Natural killer cell treated with Interleukin-12 subunit alpha and Interleukin-12 subunit beta and Interleukin-15 and Interleukin-18, amount 100 ng/mL, for 72 hours (primary cell): ENCODE results near the gene A1BG. TPM values are rescaled to one million over a fixed set of nuclear protein-coding genes. Genes with fewer than 3 reads are reported as not detected.

ENCODE experiments used
- ATAC-seq, 2 donors: fragments of 150-1000 bp; cut with Tn5 transposase in 1 of 2; sonication (Bioruptor Pico), chemical (Tn5 transposase) in 1 of 2; 2 replicates each; pipeline ENCODE4 v1.10.0; 2021
- DNase-seq: peaks from one replicate; pipeline ENCODE4 v3.0.0; 2022; ENCODE audit warnings: low spot score
- H3K27ac Mint-ChIP-seq, 2 donors: 1 replicate in 1 of 2; 2 replicates in 1 of 2; pipeline ENCODE4 v1.8.0; 2022; ENCODE audit warnings: mixed read lengths in 2 of 2, mild to moderate bottlenecking in 1 of 2, moderate library complexity in 1 of 2
- H3K27me3 Mint-ChIP-seq, 2 donors: 1 replicate in 1 of 2; 2 replicates in 1 of 2; pipeline ENCODE4 v1.8.0; 2022; ENCODE audit warnings: mixed read lengths in 2 of 2
- H3K36me3 Mint-ChIP-seq: one replicate; pipeline ENCODE4 v1.8.0; 2022; ENCODE audit warnings: mixed read lengths
- H3K4me1 Mint-ChIP-seq, 2 donors: 1 replicate in 1 of 2; 2 replicates in 1 of 2; pipeline ENCODE4 v1.8.0; 2022; ENCODE audit warnings: low read depth in 2 of 2, mixed read lengths in 2 of 2, mild to moderate bottlenecking in 1 of 2
- H3K4me3 Mint-ChIP-seq: one replicate; pipeline ENCODE4 v1.8.0; 2022; ENCODE audit warnings: mixed read lengths
- H3K9me3 Mint-ChIP-seq: 2 replicates; pipeline ENCODE4 v1.8.0; 2022; ENCODE audit warnings: mixed read lengths
- total RNA-seq, 2 donors: library from RNA; stranded (reverse); gene quantifications; one replicate each; pipeline ENCODE4 v1.2.3, GENCODE V29; 2022

Gene A1BG, protein sequence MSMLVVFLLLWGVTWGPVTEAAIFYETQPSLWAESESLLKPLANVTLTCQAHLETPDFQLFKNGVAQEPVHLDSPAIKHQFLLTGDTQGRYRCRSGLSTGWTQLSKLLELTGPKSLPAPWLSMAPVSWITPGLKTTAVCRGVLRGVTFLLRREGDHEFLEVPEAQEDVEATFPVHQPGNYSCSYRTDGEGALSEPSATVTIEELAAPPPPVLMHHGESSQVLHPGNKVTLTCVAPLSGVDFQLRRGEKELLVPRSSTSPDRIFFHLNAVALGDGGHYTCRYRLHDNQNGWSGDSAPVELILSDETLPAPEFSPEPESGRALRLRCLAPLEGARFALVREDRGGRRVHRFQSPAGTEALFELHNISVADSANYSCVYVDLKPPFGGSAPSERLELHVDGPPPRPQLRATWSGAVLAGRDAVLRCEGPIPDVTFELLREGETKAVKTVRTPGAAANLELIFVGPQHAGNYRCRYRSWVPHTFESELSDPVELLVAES
- total RNA-seq, result 1 to 10 TPM; 4.4 to 5.2 TPM

DNA sequence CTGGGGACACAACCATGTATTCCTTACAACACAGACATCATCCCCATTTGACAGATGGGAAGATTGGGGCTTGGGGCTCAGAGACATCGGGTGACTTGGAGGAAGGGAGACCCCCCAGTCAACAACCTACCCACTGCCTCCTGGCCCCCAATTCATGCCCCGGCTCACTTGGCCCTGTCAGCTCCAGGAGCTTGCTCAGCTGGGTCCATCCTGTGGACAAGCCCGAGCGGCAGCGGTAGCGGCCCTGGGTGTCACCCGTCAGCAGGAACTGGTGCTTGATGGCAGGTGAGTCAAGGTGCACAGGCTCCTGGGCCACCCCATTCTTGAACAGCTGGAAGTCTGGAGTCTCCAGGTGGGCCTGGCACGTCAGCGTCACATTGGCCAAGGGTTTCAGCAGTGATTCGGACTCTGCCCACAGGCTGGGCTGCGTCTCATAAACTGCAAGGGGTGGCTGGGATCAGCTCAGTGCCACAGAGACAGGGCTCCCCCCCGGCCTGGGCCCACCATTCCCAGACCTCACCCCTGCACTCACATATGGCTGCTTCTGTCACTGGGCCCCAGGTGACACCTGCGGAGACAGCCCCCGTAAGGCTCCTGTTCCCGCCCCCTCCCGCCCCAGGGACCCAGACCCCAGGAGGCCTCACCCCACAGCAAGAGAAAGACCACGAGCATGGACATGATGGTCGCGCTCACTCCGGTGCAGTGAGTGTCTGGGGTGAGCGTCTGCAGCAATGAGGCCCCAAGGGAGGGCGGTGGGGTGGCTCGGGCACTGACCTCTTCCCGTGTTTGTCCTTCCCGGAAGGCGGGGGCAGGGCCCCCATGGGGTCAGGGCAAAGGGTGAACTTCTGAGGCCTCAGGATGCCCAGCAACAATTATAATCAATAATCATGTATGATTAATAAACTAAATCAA, at the start of gene A1BG:
TSS of gene A1BG (minus strand) at position 733 of the 912 bp plus-strand sequence. CDS start at position 678, 55 bp downstream.
- Mint-ChIP-seq H3K36me3 (no peaks in the 10 kb centered on the region), H3K4me3 (no peak within 1 kb of the TSS), H3K27ac (no peak within 1 kb of the TSS), H3K9me3 (no peaks in the 10 kb centered on the region), H3K27me3 (peaks cover 0 to 7% of the 10 kb centered on the region in 2 donors), H3K4me1 (peaks cover 6 to 8% of the 10 kb centered on the region in 2 donors)
- no peak for DNase-seq
- no peak for ATAC-seq

DNA sequence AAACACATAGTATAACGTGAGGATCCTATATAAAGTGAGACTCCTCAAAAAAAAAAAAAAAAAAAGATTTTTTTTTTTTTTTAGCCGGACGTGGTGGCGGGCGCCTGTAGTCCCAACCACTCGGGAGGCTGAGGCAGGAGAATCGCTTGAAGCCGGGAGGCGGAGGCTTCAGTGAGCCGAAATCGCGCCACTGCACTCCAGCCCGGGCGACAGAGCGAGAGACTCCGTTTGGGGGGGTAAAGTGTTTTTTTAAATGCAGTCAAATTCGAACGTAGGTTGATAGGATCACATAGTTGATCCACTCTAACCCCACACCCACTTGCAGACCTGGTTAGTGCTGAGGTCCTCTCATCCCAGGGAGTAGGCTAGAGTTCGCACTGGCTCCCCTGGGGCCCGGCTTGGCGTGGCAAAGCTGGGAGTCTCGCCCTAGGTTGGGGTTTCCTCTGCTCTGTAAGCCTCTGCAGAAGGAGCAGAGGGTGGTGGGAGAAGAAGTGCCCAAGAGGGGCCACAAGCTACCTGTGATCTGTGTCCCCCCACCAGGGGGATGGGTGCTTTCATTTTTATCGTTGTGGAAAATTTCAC, 48.6 kb upstream of the A1BG start:
- Mint-ChIP-seq H3K4me1 (peaks cover 17 to 19% of the 10 kb centered on the region in 2 donors), H3K27me3 (peaks cover 0 to 2% of the 10 kb centered on the region in 2 donors), H3K27ac (peak overlapping the region in 1 of 2 donors; percentile 85), H3K9me3 (no peaks in the 10 kb centered on the region), H3K36me3 (no peaks in the 10 kb centered on the region), H3K4me3 (no peak overlapping the region)
- ATAC-seq (no peak), DNase-seq (peak; percentile 50)

DNA sequence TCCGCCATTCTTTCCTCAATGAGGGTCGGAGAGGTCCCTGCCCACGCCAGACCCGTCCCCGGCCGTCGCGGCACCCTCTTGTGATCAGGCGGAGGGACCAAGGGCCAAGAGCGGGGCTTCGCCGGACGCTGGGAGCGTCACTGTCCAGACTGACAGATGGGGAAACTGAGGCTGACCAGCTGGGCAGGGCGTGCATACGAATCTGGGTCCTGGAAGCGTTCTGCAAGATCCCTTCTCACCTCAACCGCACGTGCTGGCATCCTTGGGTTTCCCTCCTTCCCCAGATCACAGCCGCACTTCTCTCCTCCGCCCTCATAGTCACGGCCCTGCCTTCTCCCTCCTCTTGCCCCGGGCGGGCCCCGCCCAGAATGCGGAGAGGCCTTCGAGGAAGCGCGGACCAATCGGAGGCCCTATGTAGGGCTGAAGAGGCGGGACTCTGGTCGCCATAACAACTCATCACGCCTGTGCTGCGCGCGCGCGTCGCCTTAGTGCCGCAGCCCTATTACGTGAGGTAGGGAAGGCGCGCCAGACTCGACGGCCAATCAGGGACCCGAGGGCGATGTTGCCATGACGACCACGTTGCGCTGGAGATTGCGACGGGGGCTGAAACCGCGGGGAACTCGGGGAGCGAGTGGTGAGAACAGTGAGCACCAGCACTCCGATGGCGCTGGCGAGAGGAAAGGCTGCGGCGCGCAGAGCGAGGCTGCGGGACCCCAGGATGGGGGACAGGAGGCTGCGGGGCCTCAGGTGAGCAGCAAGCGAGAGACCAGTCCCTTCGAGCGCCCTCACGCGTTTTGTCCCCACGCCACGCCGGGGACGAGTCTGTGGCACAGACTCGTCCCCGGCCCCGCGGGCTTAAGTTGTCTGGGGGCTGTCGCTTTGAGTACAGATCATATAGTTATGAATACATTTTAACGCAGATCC, 47.9 kb upstream of the A1BG start:
- ATAC-seq, result peak; percentile 98 to 99
- H3K27ac Mint-ChIP-seq, result peak overlapping the region; percentile 64 to 85

DNA sequence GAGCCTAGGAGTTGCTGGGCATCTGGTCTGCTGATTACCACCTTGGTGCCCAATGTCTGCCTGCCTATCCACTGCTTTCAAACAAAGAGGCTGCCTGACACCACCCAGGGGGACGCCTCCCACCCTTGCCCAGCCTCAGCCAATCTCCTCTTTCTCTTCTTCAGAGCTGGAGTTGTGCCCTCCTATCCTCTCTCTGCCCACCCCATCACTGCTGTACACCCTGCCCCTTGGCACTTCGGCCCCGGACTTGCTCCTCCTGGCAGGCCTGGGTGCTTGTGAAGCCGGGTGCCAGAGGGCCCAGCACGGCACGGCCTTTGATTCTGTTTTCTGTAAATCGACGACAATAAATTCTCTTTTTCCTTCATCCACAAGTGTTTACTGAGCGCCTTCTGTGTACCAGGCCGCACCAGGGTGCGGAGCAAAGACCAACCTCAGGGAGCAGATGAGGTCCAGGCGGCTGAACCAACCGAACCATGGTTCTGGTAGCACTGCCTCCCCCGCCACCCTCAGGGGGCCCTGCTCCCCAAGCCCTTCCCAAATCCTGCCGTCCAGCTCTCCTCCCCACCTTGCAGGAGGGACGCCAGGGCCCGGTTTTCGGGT, 47.1 kb upstream of the A1BG start:
- no peaks in the 10 kb centered on the region for H3K36me3 Mint-ChIP-seq

More for the DNA sequence above, 47.9 kb upstream of the A1BG start:
- Mint-ChIP-seq H3K36me3 (no peaks in the 10 kb centered on the region), H3K9me3 (no peaks in the 10 kb centered on the region), H3K4me1 (peaks cover 12% of the 10 kb centered on the region in 2 donors), H3K4me3 (peak overlapping the region; percentile 94), H3K27me3 (peaks cover 0 to 2% of the 10 kb centered on the region in 2 donors)
- DNase-seq, result peak; percentile 99

DNA sequence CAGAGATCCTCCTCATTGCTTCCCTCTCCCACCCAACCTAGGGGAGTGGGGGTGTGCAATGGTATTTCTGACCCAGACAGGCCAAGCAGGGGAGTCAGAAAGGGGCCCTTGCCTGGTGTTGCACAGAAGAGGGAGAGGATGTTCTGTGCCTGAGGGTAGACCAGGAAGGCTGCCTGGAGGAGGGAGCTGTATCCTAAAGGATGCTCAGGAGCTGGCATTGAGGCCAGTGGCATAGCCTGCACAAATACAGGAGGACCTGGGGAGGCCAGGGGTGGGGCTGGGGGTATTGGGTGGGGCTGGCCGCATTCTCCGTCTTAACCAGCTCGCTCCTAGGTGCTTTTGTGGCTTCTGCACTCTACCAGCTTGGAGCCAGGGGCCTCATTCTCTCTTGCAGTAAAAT, 46.6 kb upstream of the A1BG start:
- Mint-ChIP-seq H3K36me3 (no peaks in the 10 kb centered on the region), H3K27me3 (peaks cover 0 to 2% of the 10 kb centered on the region in 2 donors), H3K9me3 (no peaks in the 10 kb centered on the region), H3K27ac (no peak overlapping the region), H3K4me1 (peaks cover 12% of the 10 kb centered on the region in 2 donors), H3K4me3 (peak overlapping the region; percentile 4)
- ATAC-seq, result no peak
- peak; percentile 56 for DNase-seq

More for the DNA sequence above, 47.1 kb upstream of the A1BG start:
- Mint-ChIP-seq H3K4me3 (peak overlapping the region; percentile 94), H3K9me3 (no peaks in the 10 kb centered on the region), H3K27me3 (peaks cover 0 to 2% of the 10 kb centered on the region in 2 donors), H3K4me1 (peaks cover 12% of the 10 kb centered on the region in 2 donors), H3K27ac (peak overlapping the region; percentile 64 to 85)
- DNase-seq (peak; percentile 63), ATAC-seq (no peak)

DNA sequence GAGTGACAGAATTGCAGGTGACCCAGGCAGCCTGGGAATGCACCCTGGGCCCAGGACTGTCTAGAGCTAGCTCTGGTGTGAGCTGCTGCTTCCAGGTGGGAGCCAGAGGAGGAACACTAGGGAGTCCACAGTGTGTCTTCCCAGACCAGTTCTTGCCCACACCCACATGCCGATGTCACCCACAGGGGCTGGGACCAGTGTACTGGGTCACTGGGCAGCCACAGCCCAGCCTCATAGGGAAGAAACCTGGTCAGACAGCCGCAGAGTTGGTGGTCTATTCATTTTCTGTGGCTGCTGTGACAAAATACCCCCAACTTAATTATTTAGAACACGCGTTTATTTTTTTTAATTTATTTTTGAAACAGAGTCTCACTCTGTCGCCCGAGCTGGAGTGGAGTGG, 45.3 kb upstream of the A1BG start:
- Mint-ChIP-seq H3K36me3 (peaks cover 11% of the 10 kb centered on the region), H3K27ac (no peak overlapping the region), H3K4me3 (no peak overlapping the region), H3K9me3 (no peaks in the 10 kb centered on the region), H3K4me1 (peaks cover 12 to 18% of the 10 kb centered on the region in 2 donors), H3K27me3 (peaks cover 0 to 2% of the 10 kb centered on the region in 2 donors)
- ATAC-seq (no peak), DNase-seq (peak; percentile 56)

DNA sequence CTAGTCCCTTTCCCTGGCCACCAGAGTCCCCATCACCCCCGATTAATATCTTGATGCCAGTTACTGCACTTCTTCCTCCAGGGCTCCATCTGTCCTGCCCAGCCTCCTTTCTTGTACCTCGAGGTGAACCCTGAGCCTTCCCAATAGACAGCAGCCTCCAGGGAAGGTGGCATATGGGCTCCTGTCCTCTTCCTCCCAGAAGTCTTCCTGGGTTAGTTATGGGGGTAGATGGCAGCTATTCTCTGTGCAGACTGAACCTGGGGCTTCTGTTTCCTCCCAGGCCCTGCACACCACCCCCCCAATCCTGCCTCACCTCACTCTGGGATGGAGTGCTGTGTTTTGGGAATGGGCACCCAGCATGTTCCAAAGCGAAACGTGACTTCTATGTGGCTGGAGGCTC, 44.8 kb upstream of the A1BG start:
- peaks cover 14% of the 10 kb centered on the region for H3K36me3 Mint-ChIP-seq
- H3K27ac Mint-ChIP-seq, result no peak overlapping the region
- DNase-seq (peak; percentile 37), ATAC-seq (no peak)
- H3K4me1 Mint-ChIP-seq, result peaks cover 12 to 20% of the 10 kb centered on the region in 2 donors
- no peak overlapping the region for H3K4me3 Mint-ChIP-seq
- H3K27me3 Mint-ChIP-seq, result peaks cover 0 to 2% of the 10 kb centered on the region in 2 donors
- no peaks in the 10 kb centered on the region for H3K9me3 Mint-ChIP-seq

DNA sequence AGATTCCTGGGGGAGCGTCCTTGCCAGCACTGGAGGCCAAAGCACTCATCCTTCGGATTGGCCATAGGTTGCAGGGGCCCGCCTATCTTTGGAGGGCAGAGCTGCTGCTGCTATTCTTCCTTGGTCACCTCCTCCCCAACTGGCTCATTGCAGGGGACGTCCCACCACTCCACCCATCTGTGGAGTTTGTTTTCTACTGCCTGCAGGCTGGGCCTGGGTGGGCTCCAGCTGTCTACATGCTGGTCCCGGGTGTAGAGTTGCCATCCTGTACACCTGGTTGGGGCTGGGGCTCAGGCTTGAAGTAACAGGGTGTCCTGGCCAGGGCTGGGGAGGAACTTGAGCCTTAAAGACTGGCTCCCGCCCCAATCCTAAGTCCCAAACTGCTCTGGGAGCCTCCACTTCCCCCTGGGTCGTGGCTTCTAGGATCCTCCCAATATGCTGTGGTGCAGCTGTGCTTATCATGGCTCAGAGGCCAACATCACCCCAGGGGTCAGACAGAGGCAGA, 44.3 kb upstream of the A1BG start:
- no peak for ATAC-seq
- H3K27ac Mint-ChIP-seq, result no peak overlapping the region
- H3K4me1 Mint-ChIP-seq, result peaks cover 12 to 23% of the 10 kb centered on the region in 2 donors
- H3K36me3 Mint-ChIP-seq, result peaks cover 14% of the 10 kb centered on the region
- no peaks in the 10 kb centered on the region for H3K9me3 Mint-ChIP-seq
- H3K4me3 Mint-ChIP-seq, result no peak overlapping the region
- peak; percentile 49 for DNase-seq
- peaks cover 0 to 2% of the 10 kb centered on the region in 2 donors for H3K27me3 Mint-ChIP-seq

DNA sequence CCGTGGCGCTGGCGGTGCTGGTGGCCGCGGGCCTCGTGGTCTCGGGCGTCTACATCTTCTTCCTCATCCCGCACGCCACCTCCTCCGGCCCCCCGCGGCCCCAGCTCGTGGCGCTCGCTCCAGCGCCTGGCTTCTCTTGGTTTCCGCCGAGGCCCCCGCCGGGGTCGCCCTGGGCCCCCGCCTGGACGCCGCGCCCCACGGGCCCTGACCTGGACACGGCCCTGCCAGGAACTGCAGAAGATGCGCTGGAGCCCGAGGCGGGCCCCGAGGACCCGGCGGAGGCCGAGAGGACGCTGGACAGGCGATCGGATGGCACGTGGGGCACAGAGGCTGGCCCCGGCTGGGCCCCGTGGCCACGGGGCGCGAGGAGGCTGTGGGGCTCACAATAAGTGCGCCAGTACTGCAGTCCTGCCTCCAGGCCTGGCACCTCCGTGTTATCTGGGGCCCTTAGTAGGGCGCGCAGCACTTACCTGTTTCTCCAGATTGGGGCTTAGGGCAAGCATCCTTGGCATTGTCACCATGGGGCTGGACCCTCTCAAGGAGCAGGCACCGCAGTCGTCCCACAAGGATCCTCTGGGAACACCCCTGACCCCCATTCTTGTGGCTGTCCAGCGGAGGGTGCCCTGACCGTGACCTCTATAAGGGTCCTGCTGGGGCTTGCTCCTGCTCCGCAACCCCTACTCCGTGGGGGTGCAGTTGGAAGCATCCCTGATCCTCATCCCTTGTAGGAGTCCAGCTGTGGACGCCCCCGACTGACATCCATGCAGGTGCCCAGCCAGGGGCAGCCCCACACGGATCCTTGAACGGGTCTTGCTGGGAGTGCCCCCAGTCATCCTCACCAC, 43.6 kb upstream of the A1BG start:
- DNase-seq (peak; percentile 56), ATAC-seq (no peak)
- H3K9me3 Mint-ChIP-seq, result no peaks in the 10 kb centered on the region
- peaks cover 14% of the 10 kb centered on the region for H3K36me3 Mint-ChIP-seq
- no peak overlapping the region for H3K4me3 Mint-ChIP-seq
- no peak overlapping the region for H3K27ac Mint-ChIP-seq
- H3K27me3 Mint-ChIP-seq, result peaks cover 0 to 2% of the 10 kb centered on the region in 2 donors
- H3K4me1 Mint-ChIP-seq, result peaks cover 12 to 23% of the 10 kb centered on the region in 2 donors

DNA sequence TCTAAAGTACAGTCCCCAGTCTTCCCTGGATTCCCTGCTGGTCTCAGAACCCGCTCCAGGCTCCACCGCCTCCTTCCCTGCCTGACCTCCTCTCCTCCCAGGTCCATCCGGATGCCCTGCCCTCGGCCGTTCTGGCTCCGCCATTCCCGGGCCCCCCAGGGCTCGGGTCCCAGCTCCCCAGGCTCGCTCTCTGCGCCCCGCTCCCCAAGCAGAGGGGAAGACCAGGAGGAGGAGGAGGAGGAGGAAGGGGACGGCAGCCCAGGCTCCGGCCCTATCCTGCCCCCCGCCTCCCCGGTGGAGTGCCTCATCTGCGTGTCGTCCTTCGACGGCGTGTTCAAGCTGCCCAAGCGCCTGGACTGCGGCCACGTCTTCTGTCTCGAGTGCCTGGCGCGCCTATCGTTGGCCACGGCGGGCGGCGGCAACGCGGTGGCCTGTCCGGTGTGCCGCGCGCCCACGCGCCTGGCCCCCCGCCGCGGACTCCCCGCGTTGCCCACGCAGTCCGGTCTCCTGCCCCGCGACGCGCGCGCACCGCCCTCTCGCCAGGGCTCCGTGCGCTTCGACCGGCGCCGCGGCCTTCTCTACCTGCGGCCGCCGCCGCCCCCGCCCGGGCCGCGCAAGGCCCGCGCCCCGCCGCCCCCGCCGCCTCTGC, 42.8 kb upstream of the A1BG start:
- Mint-ChIP-seq H3K4me1 (peaks cover 8 to 19% of the 10 kb centered on the region in 2 donors), H3K27ac (no peak overlapping the region), H3K9me3 (no peaks in the 10 kb centered on the region), H3K4me3 (no peak overlapping the region), H3K36me3 (peaks cover 14% of the 10 kb centered on the region), H3K27me3 (peaks cover 0 to 2% of the 10 kb centered on the region in 2 donors)
- DNase-seq (peak; percentile 55), ATAC-seq (no peak)
